ENCODE results near the gene FFAR4.

The FFAR4 gene

DNA sequence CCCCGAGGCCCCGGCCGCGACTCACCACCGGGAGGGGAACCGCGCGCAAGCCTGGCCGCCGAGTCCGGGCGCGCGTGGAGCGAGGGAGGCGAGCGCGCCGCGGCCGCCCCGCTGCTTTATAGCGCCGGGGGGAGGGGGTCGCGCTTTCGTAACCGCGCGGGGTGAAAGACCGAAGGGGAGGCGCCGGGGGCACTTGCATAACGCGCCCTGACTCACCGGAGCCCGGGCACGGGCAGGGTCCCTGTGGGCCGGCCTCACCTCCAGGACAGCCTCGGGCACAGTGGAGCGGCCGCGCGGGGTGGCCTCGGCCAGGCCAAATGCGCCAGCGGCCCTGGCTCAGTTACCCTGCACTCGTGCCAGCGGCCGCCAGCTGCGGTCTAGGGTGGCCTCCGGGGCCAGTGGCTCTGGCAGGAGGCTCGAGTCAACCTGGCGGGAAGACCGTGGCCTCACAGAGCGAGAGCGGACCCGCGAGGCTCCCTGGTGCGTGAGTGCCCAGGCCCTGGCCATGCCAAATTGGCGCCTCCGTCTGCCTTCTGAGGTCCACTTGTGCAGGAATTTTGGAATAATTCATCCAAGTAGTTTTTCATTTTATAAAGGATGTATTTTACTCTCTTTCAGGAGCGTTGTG, 34.8 kb downstream of the FFAR4 start, which contains the start of gene RBP4:
TSS of gene RBP4 (minus strand) at position 90 of the 628 bp plus-strand sequence. CDS start 207 bp downstream, outside the sequence.
- DNase-seq = no peak

DNA sequence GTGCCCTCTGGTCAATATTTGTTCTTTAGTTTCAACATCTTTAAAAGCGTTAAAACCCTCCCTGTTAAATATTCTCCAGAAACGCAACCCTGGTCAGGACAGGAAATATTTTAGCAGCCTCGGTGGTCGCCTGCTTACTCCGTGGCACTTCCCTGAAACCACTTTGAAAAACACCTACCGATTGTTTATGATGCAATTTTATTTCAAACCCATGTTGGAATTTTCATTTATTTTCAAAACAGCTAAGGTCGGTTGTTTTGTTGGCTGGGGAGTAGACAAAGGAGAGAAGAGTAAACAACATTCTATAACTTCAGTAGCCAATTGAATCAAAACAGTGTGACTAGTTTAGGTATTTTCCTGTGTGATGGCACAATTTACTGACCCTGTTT, 35.3 kb downstream of the FFAR4 start:
- no peak for DNase-seq

GRCh38 chr10:93603023-93603422, 36.6 kb downstream of the FFAR4 start:
- DNase-seq = no peak

DNA sequence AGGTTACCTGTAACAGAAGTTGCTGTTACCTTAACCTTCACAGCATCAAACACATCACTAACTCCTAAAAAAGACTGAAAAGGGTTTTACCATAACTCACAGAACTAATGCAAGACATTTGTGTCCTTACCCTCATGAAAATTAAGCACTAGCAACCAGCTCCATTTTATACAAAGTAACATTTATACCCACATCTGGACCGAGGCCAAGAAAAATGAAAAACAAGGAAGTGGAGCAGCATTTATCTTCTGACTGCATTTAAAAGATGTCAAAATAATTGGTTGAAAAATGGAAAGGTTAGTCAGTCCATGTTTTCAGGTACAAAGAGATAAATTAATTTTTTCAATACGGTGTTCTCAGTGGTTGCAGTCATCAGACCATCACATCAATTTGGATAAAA, 37.7 kb downstream of the FFAR4 start:
- DNase-seq = no peak

DNA sequence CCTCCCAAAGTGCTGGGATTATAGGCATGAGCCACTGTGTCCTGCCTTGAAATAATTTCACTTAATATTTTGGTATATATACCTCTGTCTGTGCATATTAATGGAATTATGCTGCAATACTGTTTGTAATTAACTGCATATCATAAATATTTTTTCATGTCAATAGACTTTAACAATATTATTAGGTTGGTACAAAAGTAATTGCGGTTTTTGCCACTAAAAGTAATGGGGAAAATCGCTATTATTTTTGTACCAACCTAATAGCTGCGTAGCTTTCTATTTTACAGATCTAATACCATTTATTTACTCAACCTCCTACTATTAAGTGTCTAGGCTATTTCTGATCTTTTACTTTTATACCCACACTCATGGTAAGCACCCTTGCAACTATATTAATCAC, 42.0 kb downstream of the FFAR4 start:
- DNase-seq = no peak

DNA sequence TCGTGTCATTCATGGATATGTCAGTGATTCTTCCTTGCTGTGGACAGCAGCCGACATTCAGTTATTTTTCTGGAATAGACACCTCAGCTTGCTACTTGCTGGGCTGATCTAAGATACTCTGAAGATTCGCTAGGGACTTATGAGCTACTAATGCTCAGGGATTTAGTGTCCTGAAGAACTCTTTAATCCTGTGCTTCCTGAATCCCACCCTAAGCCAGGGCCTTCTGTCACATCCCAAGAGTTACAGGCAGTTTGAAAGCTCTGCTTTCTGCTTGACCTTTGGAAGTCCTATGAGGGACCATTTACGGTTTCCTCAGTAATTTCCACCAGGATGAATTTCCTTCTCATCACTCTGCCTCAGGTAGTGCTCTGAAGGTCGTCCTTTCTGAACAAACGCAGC, 45.8 kb downstream of the FFAR4 start, which contains the start of gene PDE6C:
TSS of gene PDE6C (plus strand) at position 227 of the 400 bp plus-strand sequence. CDS start 189 bp downstream, outside the sequence.
- DNase-seq = no peak

GRCh38 chr10:93613126-93613525, 46.7 kb downstream of the FFAR4 start:
- no peak for DNase-seq

DNA sequence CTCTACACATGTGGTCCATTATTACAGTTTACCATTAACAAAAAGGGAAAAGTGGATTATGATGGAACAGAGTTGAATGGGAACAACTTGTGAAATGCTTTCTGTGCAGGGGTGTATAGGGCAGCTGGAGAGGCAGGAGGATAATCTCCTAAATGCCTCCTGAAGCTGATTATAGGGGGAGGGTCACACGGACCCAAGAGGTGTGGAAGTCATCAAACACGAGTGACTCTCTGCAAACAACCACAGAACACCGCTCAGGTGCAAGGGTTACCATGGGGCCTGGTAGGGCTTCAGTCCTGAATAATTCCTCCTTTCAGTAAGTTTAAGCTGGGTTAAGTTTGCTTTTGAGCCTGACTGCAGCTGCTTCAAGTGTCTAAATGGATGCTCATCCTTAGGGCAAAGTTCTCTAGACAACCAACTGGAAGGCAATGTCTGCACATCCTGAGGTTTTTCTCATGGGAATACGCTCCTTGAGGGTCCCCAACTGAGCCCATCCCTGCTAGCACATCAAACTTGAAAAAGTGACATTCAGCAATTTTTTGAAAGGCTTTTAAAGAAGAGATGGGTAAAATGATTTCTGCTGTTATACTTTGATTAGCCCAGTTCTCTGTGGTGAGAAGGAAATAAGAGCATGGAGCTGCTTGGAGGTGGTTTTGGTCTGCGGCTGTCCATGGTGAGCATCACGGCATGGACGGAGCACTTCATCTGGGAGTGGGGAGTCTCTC, 47.8 kb downstream of the FFAR4 start:
- DNase-seq = no peak

- no peak for DNase-seq
These were observed 49.2 kb downstream of the FFAR4 start for GRCh38 chr10:93615576-93616235.

GRCh38 chr10:93620925-93621324, 54.5 kb downstream of the FFAR4 start:
- no peak for DNase-seq

GRCh38 chr10:93622942-93623341, 56.5 kb downstream of the FFAR4 start:
- no peak for DNase-seq

- DNase-seq = no peak
These were observed 62.4 kb downstream of the FFAR4 start for GRCh38 chr10:93628858-93629257.

- no peak for DNase-seq
These were observed 63.3 kb downstream of the FFAR4 start for GRCh38 chr10:93629647-93630305.

DNA sequence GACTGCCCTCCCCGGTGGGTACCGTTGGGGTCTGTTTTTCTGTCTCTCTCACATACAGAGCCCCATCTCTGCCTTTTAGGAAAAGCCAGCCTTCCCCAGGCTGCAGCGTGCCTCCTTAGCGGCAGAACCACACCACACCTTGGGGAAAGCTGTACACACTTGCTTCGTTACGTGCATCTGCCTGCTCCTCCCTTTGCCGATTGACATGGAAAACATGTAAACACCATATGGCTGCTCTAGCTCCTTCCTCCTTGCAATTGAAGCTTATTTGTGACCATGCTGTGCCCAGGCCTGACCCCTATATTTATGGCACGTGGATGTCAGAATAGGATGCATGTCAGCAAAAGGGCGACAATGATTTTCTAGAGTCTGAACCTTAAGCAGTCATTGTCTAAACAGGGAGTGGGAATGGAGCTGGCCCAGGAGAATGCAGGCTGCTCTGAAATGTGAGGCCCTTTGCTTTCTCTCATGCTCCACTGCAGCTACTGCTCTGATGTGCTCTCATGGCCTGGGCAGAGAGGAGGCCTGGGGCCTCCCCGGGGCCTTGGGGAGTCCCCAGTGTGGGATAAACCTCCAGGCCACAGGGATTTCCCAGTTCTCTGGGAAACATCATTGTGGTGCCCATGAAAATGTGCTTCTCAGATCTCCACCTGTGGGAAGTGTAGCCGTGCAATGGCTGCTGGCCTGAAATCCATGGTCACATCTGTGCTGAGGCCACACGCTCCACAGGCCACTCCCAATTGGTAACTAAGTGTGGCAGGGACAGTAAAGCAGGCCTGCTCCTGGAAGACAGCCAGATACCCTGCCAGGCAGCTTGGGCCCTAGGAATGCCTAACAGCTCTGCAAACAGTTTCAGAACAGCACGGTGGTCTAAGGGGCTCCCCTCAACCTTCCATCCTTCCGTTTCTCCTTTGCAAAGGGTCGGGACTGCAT, 64.4 kb downstream of the FFAR4 start:
- DNase-seq = no peak

Measured in fibroblast of upper back skin (primary cell).